CD4-positive, alpha-beta T cell treated with Interleukin-17A for 1 hour (primary cell): ENCODE results near the gene TIFAB.

Source experiments
- DNase-seq: peaks from one replicate; pipeline ENCODE4 v3.0.0-alpha.2; 2020

Gene TIFAB

GRCh38 chr5:135481387-135481786 is 29.2 kb upstream of the TIFAB start:
- no peak for DNase-seq

- no peak for DNase-seq
Observed at GRCh38 chr5:135480511-135480910, 28.4 kb upstream of the TIFAB start.

GRCh38 chr5:135478938-135479337 is 26.8 kb upstream of the TIFAB start:
- no peak for DNase-seq

GRCh38 chr5:135477613-135478066 is 25.5 kb upstream of the TIFAB start:
- no peak for DNase-seq

- no peak for DNase-seq
Observed at GRCh38 chr5:135476615-135477581, 24.7 kb upstream of the TIFAB start.

- no peak for DNase-seq
Observed at GRCh38 chr5:135473956-135474670, 22.0 kb upstream of the TIFAB start.

- no peak for DNase-seq
Observed at GRCh38 chr5:135472141-135472540, 20.0 kb upstream of the TIFAB start.

GRCh38 chr5:135471726-135472125 is 19.6 kb upstream of the TIFAB start:
- DNase-seq = no peak

- DNase-seq = no peak
Observed at GRCh38 chr5:135469911-135470310, 17.8 kb upstream of the TIFAB start.

GRCh38 chr5:135468541-135468940 is 16.4 kb upstream of the TIFAB start:
- DNase-seq = no peak

GRCh38 chr5:135467871-135468485 is 15.8 kb upstream of the TIFAB start:
- no peak for DNase-seq

GRCh38 chr5:135467051-135467625 is 15.0 kb upstream of the TIFAB start:
- DNase-seq = no peak

GRCh38 chr5:135466178-135467050 is 14.3 kb upstream of the TIFAB start:
- DNase-seq = peak; percentile 52

- no peak for DNase-seq
Observed at GRCh38 chr5:135465391-135466122, 13.4 kb upstream of the TIFAB start.

- peak; percentile 56 for DNase-seq
Observed at GRCh38 chr5:135462304-135462703, 10.2 kb upstream of the TIFAB start.

- no peak for DNase-seq
Observed at GRCh38 chr5:135461481-135462151, 9.5 kb upstream of the TIFAB start.

- no peak for DNase-seq
Observed at GRCh38 chr5:135460246-135461033, 8.3 kb upstream of the TIFAB start.

- no peak for DNase-seq
Observed at GRCh38 chr5:135458921-135459331, 6.8 kb upstream of the TIFAB start.

- no peak for DNase-seq
Observed at GRCh38 chr5:135458356-135458755, 6.2 kb upstream of the TIFAB start.
